GM19397 (cell line): ENCODE measurements around the gene CLECL1.
"Not testable (repeated sequence)": the region's sequence is repeated elsewhere in the genome, so short reads cannot be mapped to it uniquely, and the experiment has no call there.

Source experiments
- ATAC-seq: cut with Tn5 transposase; IDR thresholded peaks from one replicate; pipeline ENCODE4 v1.9.1; 2021; ENCODE audit warnings: mild to moderate bottlenecking, moderate library complexity; ENCODE audit not compliant: unreplicated experiment

The CLECL1 gene

GRCh38 chr12:9698681-9699080 is 34.2 kb downstream of the CLECL1 start:
- no peak for ATAC-seq

GRCh38 chr12:9697619-9698018 is 35.3 kb downstream of the CLECL1 start:
- ATAC-seq, result no peak

GRCh38 chr12:9695661-9696060 is 37.2 kb downstream of the CLECL1 start:
- ATAC-seq, result not testable (repeated sequence)

- ATAC-seq, result not testable (repeated sequence)
These were observed 37.7 kb downstream of the CLECL1 start for GRCh38 chr12:9695150-9695549.

GRCh38 chr12:9694241-9694640 is 38.7 kb downstream of the CLECL1 start:
- no peak for ATAC-seq

- ATAC-seq, result no peak
These were observed 40.0 kb downstream of the CLECL1 start for GRCh38 chr12:9692909-9693308.

- ATAC-seq, result no peak
These were observed 45.7 kb downstream of the CLECL1 start for GRCh38 chr12:9687228-9687627.

- no peak for ATAC-seq
These were observed 47.0 kb downstream of the CLECL1 start for GRCh38 chr12:9685915-9686314.

- ATAC-seq, result not testable (repeated sequence)
These were observed 47.5 kb downstream of the CLECL1 start for GRCh38 chr12:9685366-9685765.

GRCh38 chr12:9682949-9683348 is 49.9 kb downstream of the CLECL1 start:
- not testable (repeated sequence) for ATAC-seq

GRCh38 chr12:9682508-9682907 is 50.4 kb downstream of the CLECL1 start:
- not testable (repeated sequence) for ATAC-seq

- peak; percentile 36 for ATAC-seq
These were observed 58.7 kb downstream of the CLECL1 start for GRCh38 chr12:9674226-9674590.

- peak; percentile 23 for ATAC-seq
These were observed 59.3 kb downstream of the CLECL1 start for GRCh38 chr12:9673404-9674225.
